Motor neuron (in vitro differentiated cells): ENCODE measurements around the gene BCR. TPM values are rescaled to one million over a fixed set of nuclear protein-coding genes. Genes with fewer than 3 reads are reported as not detected.
A peak's percentile ranks its signal among the peaks of the same experiment; 100 is the strongest.

Source experiments
- ATAC-seq, 8 experiments: fragments of 200-7000 bp; cut with Tn5 transposase; replicated peaks in 6 of 8; 2 replicates each; pipeline ENCODE4 v1.8.0; 2021; ENCODE audit warnings: mild to moderate bottlenecking in 8 of 8, moderate library complexity in 8 of 8
- H3K27ac ChIP-seq, 2 donors: fragments of 250-450 bp; sonication (Bioruptor Pico); 2 replicates each; pipeline ENCODE4 v1.9.0; 2021; ENCODE audit warnings: antibody characterized with exemption in 2 of 2, mild to moderate bottlenecking in 2 of 2, moderate library complexity in 1 of 2
- H3K4me1 ChIP-seq, 2 donors: fragments of 250-450 bp; sonication (Bioruptor Pico); replicated peaks in 1 of 2; 2 replicates each; pipeline ENCODE4 v1.6.1; 2021; ENCODE audit warnings: antibody characterized with exemption in 2 of 2, mild to moderate bottlenecking in 2 of 2, moderate library complexity in 1 of 2
- H3K4me3 ChIP-seq, 5 donors: fragments of 250-450 bp; sonication (Bioruptor Pico); 2 replicates each; pipeline ENCODE4 v1.9.0; 2021; ENCODE audit warnings: antibody characterized with exemption in 5 of 5, mild to moderate bottlenecking in 5 of 5, moderate library complexity in 4 of 5
- WGBS, 10 experiments: fragments of 450-650 bp; shearing (Covaris generic); methylation state at CpG; one replicate each; pipeline ENCODE4 v1.0.0; 2022; 5-methylcytosine and 5-hydroxymethylcytosine counted together
- in situ Hi-C, 9 experiments: fragments of 400-800 bp; cut with MboI; loops; one replicate each; pipeline ENCODE4 v1.15.0; 2021; ENCODE audit warnings: low sequenced_read_pairs in 9 of 9, low pct_unique_long_range_greater_than_20kb in 2 of 9; ENCODE audit not compliant: unreplicated experiment in 9 of 9
- total RNA-seq, 8 experiments: library from RNA; unstranded; fragments of 300-600 nt; gene quantifications; 2 replicates each; pipeline versions ENCODE4 v1.2.3 to v1.2.4, GENCODE V29; 2022

Gene BCR
- total RNA-seq, 8 experiments from 2014 or later, result 20.7 to 41.5 (median 28.6) TPM

DNA sequence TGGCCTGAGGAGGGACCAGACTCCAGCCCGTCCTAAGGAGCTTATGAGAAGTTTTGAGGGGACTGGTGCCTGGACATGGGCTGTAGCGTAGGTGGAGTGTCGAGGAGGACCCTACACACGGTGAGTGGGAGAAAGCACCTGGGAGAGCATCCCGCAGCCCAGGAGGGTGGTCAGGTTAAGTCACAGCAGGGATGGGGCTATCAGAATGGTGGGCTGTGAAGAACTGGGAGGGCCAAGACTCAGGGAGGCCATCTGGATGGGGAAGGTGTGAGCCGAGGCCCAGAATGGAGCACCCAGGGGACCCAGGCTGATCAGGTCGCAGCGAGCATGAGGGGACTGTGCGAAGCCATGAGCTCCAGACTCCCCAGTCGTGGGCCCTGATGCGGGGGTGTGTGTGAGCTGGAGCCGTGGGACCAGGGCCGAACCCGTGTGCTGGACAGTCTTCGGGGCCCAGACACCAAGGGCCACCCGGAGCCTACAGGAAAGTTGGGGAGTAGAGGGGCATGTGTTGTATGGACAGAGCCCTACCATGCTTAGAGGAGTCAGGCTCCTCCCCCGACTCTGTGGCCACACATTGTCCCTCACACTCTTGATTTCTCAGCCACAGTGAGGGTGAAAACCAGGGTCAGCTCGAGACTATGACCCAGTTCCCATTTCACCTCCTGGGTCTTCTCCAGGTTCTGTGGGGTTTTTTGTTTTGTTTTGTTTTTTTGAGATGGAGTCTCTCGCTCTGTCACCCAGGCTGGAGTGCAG, 54.3 kb downstream of the BCR start:
- Histone ChIP-seq H3K4me3 (no peak overlapping the region), H3K27ac (peak overlapping the region; percentile 14 to 32), H3K4me1 (peaks cover 29 to 41% of the 10 kb centered on the region in 2 donors)
- ATAC-seq, result no peak
- in situ Hi-C loops, result no loop called here
- 80 to 100% (median 91%) methylated on average over 1 to 12 of the region's 19 CpGs; no CpG with 5 or more reads in 4 of the 10 experiments for WGBS, 10 experiments

DNA sequence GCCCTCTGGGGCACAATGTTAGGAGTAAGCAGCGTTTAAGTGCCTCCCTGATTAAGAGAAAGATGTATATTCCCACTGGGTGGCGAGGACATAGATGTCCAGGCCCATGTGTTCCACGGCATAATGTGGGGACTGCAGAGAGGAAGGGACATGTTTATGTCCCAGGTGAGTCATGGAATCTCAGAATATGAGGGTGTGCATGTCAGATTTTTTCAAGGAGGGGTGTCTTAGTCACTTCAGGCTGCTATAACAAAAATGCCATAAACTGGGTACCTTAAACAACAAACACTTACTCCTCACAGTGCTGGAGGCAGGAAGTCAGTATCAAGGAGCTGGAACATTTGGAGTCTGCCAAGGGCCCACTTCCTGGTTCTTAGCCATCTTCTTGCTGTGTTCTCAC, 55.1 kb downstream of the BCR start:
- no peak for ATAC-seq
- in situ Hi-C loops, result no loop called here
- H3K4me3 ChIP-seq, result no peak overlapping the region
- peaks cover 29 to 36% of the 10 kb centered on the region in 2 donors for H3K4me1 ChIP-seq
- peak overlapping the region in 1 of 2 donors; percentile 32 for H3K27ac ChIP-seq
- WGBS, 10 experiments, result 20 to 88% (median 73%) methylated on average over 1 to 3 of the region's 3 CpGs; no CpG with 5 or more reads in 6 of the 10 experiments

DNA sequence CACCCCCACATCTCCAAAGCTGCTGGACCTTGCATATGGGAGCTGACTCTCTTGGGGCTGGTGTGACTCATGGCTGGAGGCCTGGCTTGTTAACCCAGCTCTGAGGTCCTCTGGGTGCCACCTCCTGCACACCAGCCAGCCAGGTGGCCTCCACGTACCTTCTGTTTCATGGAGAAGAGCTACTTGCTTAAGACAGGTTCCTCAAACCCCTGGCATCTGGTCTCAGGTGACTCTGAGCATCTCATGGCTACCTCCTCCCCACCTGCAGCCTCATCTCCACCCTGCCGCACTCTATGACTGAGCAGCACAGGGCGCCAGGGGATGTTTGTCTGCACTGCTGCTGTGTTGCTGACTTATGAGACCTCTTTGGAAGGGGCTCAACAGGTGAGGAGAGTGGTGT, 55.7 kb downstream of the BCR start:
- in situ Hi-C loops, result no loop called here
- Histone ChIP-seq H3K4me3 (no peak overlapping the region), H3K27ac (no peak overlapping the region), H3K4me1 (peaks cover 28 to 34% of the 10 kb centered on the region in 2 donors)
- no peak for ATAC-seq
- 100% methylated on average over 1 to 3 of the region's 3 CpGs; no CpG with 5 or more reads in 6 of the 10 experiments for WGBS, 10 experiments

DNA sequence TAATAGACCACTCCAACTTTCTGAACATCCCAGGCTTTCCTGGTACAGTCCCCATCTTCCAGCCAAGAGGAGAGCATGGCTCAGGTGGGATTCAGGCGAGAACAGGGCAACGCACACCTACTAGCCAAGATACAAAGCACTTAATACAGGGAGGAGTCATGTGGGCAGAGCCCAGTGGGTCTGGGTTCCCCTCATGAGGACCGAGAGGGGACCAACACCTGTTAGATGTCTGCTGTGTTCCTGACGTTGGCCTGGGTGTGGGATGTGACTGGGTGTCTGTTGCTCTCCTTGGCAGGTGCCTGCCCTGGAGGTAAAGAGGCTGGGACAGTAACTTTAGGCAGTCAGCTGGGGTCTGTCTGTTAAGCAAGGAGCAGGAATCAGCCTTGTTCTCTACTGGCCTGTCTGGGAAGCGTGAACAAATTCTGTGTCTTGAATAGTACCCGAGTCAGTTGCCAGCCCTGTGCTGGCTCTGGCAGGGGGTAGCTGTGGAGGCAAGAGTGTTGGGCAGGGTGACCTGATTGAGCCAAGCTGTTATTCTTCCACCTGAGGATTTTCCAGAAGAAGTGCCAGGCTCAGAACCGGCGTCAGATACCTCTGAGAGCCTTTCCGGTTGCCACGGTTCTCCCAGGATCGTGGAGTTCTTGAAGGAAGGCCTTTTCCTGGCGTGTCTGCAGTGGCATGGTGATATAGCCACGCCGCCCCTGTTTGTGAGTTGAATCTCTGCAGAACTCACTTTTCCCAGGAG, 56.3 kb downstream of the BCR start:
- in situ Hi-C loops, result no loop called here
- 67 to 100% (median 87%) methylated on average over 1 to 9 of the region's 14 CpGs; no CpG with 5 or more reads in 1 of the 10 experiments for WGBS, 10 experiments
- H3K4me3 ChIP-seq, result no peak overlapping the region
- no peak for ATAC-seq
- peaks cover 34 to 38% of the 10 kb centered on the region in 2 donors for H3K4me1 ChIP-seq
- H3K27ac ChIP-seq, result peak overlapping the region; percentile 22 to 56

DNA sequence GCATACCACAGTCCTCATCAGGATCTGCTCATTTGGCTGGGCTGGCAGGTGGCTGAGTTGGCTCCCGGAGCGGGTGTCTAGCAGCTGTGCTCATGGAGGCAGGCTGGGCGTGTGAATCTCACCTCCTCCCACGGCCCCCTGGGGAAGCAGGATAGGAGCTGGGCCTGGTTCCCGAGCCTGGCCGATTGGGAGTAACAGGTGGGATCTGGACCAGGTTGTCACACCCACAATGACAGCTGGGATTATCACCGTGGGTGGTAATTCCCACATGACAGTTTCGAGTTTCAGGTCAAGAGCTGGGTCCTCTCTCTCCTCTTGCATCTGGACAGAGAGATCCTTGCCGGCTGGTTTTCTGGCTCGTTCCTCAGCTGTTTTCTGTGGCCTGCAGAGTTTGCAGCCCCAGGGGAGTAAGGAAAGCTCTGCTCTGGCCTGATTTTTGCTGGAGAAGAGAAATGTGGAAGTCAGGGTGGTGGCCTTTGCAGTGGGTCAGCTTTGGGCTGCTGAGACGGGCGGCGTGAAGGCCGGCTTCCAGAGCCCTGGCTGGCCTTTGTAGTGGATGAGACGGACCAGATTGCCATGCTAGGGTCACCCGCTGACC, 57.0 kb downstream of the BCR start:
- Histone ChIP-seq H3K4me1 (peaks cover 41 to 45% of the 10 kb centered on the region in 2 donors), H3K4me3 (no peak overlapping the region), H3K27ac (peak overlapping the region; percentile 22 to 56)
- WGBS, 10 experiments, result 0 to 64% (median 46%) methylated on average over 1 to 7 of the region's 16 CpGs; no CpG with 5 or more reads in 6 of the 10 experiments
- in situ Hi-C loops, result no loop called here
- ATAC-seq, result peak in 7 of 8 experiments; percentile 5 to 73 (median 51)

DNA sequence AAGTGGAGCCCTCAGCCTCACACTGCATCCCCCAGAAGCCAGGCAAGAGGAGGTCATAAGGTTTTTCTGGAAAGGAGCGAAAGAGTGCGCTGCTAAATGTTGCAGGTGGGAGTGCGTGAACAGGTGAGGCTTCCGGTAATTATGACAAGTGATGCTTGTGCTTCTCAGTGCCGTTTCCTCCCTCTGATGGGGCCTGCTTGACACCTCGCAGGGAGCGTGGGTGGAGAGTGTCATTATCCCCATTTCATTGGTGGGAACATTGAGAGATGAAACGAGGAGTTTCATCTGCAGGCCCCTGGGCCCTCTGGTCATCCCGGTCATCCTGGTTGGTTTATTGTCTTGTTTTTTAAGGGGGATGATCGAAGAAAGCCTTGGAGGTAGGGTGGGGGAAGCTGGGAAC, 57.5 kb downstream of the BCR start:
- H3K27ac ChIP-seq, result peak overlapping the region; percentile 22 to 56
- in situ Hi-C loops, result no loop called here
- no peak for ATAC-seq
- no peak overlapping the region for H3K4me3 ChIP-seq
- peaks cover 46% of the 10 kb centered on the region in 2 donors for H3K4me1 ChIP-seq
- 83 to 100% (median 100%) methylated on average over 1 to 6 of the region's 10 CpGs; no CpG with 5 or more reads in 4 of the 10 experiments for whole genome bisulfite sequencing, 10 experiments

DNA sequence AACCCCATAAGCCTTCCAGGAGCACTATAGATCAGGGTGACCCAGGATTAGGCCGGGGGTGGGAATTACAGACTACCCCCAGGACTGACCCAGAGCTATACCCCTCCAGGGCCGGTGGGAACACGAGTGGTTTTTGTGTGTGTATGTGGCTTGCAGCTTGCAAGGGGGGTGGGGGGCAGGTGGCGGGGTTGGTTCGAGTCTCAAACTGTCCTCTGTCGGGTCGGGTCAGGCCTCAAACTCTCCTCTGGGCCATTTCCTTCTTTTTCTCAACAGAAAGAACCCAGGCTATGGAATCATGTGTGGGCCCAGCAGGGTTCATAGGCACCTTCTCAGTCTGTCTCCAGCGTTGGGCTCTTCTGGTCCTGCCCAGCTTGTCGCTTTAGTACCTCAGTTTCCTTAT, 58.4 kb downstream of the BCR start:
- Histone ChIP-seq H3K4me1 (peaks cover 43 to 45% of the 10 kb centered on the region in 2 donors), H3K27ac (no peak overlapping the region), H3K4me3 (no peak overlapping the region)
- WGBS, 10 experiments, result 75 to 100% (median 95%) methylated on average over 1 to 2 of the region's 9 CpGs; no CpG with 5 or more reads in 6 of the 10 experiments
- in situ Hi-C loops, result no loop called here
- ATAC-seq, result no peak

DNA sequence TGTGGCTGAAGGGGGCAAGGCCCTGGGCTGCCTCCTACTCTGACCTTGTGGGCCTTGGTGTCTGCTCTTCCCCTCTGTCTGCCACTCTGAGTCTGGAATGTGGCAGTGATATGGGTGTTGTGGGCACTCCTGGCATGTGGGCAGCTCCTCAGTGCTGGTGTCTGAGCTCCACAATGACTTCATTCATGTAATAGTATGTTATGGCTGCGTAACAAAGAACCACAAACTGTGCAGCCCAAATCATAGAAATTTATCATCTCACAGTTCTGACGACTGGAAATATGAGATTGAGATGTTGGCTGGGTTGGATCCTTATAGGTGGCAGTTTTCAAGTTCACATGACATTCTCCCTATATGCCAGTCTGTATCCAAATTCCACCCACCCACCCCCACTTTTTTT, 59.1 kb downstream of the BCR start:
- Histone ChIP-seq H3K27ac (peak overlapping the region in 1 of 2 donors; percentile 17), H3K4me1 (peaks cover 50 to 52% of the 10 kb centered on the region in 2 donors), H3K4me3 (no peak overlapping the region)
- in situ Hi-C loops, result no loop called here
- no peak for ATAC-seq
- 93 to 100% (median 100%) methylated on average over 1 to 2 of the region's 2 CpGs; no CpG with 5 or more reads in 5 of the 10 experiments for WGBS, 10 experiments

DNA sequence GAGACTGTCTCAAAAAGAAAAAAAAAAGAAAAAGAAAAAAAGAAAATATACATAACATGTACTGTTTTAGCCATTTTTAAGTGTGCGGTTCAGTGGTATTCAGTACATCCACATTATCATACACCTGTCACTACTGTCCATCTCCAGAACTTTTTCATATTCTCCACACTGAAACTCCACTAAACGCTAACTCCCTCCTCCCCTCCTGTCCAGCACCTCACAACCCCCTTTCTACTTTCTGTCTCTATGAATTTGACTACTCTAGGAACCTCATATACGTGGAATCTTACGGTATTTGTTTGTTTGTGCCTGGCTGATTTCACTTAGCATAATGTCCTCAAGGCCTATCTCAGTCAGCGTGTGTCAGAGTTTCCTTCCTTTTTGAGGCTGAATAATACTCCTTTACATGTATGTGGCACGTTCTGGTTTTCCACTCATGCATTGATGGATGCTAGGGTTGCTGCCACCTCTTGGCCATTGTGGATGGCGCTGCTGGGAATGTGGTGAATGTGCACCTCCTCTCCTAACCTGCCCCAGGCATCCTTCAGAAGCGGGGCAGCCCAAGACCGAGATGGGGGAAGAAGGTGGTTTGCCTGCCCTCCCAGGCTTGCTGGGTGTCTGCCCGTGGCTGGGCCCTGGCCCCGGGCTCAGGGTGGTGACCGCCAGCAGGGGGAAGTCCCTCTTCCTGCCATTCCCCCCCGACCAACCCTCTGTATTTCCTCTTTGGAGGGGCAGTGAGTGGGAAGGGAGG, 60.5 kb downstream of the BCR start:
- in situ Hi-C loops, result no loop called here
- H3K4me3 ChIP-seq, result no peak overlapping the region
- WGBS, 10 experiments, result 47 to 100% (median 93%) methylated on average over 2 to 5 of the region's 13 CpGs; no CpG with 5 or more reads in 1 of the 10 experiments
- H3K4me1 ChIP-seq, result peaks cover 58 to 59% of the 10 kb centered on the region in 2 donors
- H3K27ac ChIP-seq, result peak overlapping the region; percentile 87 to 93
- ATAC-seq, result peak in 3 of 8 experiments; percentile 27 to 50 (median 44)

DNA sequence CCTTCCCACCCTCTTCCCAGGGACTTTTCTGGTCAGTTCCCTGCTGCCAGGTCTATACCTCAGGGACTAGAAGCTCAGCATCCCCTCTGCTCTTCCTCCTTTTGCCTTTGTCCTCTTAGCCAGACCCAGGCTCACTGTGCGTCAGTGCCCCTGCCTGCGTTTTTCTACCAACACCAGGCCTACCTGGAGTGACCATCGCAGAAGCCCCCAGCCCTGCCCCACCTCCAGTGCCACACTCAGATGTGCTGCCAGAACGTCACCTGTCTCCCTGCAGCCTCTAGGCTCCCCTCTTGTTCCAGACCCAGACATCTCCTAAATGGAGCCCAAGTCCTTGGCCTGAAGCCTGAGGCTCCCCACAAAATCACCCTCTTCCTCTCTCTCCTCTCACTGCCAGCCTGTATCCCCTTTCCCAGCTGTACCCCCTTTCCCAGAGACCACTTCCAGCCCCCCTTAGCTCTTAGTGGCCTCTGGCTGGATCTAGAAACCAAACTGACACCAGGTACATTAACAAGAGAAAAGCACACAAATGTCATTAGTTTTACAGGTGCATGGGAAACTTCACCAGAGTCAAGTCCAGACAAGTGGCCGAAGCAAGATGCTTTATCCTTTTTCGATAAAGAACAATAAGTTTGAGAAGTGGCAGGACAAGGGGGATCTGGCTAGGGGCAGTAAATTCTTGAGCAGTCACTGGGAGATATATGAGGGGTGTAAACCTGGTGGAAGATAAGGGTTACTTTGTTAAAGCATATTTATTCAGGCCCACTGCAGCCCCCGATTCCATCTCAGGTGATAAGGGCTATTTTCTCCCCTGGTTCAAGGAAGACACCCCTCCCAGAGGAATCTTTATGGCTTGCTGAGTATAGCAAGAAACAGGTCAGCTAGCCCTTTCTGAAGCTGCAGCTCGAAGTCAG, 61.5 kb downstream of the BCR start:
- 0 to 100% (median 28%) methylated on average over 2 to 6 of the region's 8 CpGs; no CpG with 5 or more reads in 1 of the 10 experiments for WGBS, 10 experiments
- in situ Hi-C loops, result no loop called here

DNA sequence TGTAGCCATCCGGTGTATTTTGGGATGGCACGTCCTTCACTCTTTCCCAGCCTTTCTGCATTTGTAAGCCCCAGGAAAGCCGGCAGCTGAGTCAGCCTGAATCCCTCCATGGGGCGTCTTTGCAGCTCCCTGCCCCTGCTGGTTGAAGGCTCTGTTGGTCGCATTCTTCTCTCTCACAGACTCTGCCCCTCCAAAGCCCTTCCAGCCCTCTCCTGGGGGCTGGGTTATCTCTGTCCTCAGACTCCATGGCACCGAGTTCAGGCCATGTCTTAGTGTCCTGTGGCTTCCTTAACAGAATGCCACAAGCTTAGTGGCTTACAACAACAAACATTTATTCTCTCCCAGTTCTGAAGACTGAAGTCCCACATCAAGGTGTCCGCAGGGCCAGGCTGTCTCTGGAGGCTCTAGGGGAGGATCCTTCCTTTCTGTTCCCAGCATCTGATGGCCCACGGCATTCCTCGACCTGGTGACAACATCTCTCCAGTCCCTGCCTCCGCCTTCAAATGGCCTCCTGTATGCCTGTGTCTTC, 62.2 kb downstream of the BCR start:
- in situ Hi-C loops, result no loop called here
- peak overlapping the region; percentile 87 to 93 for H3K27ac ChIP-seq
- WGBS, 10 experiments, result 0 to 92% (median 7%) methylated on average over 1 to 9 of the region's 10 CpGs; no CpG with 5 or more reads in 2 of the 10 experiments
- H3K4me1 ChIP-seq, result peaks cover 46 to 48% of the 10 kb centered on the region in 2 donors
- peak overlapping the region in 4 of 5 donors; percentile 3 to 26 (median 18) for H3K4me3 ChIP-seq
- peak in 7 of 8 experiments; percentile 17 to 87 (median 86) for ATAC-seq

More for the DNA sequence above, 61.5 kb downstream of the BCR start:
- H3K4me3 ChIP-seq, result peak overlapping the region in 4 of 5 donors; percentile 3 to 26 (median 18)
- H3K27ac ChIP-seq, result peak overlapping the region; percentile 87 to 93
- H3K4me1 ChIP-seq, result peaks cover 53 to 55% of the 10 kb centered on the region in 2 donors
- no peak for ATAC-seq
